H1 (cell line): Measurements from ENCODE around the gene FCF1. TPM values are rescaled to one million over a fixed set of nuclear protein-coding genes. Genes with fewer than 3 reads are reported as not detected.

Source experiments
- CTCF ChIA-PET: fragments of 300-600 bp; sonication (Branson Sonifier 250); formaldehyde crosslinking; loops from one replicate; lab custom pipeline; 2021; ENCODE audit not compliant: partially characterized antibody; lab: Charles Lee
- POLR2A ChIA-PET: fragments of 300-600 bp; sonication (Branson Sonifier 250); formaldehyde crosslinking; loops from one replicate; lab custom pipeline; 2021; ENCODE audit warnings: inconsistent platforms; ENCODE audit not compliant: partially characterized antibody; lab: Charles Lee
- DNase-seq, 2 experiments: peaks; one replicate each; pipeline versions ENCODE4 v3.0.0 to v3.0.0-alpha.2; 2010 to 2022; ENCODE audit warnings: low spot score in 2 of 2, low read depth in 1 of 2, mixed read lengths in 1 of 2
- FAIRE-seq: peaks from 2 replicates; lab custom pipeline; 2011; peaks lifted over from hg19 to GRCh38; lab: Jason Lieb, UNC
- H2AFZ ChIP-seq: 2 replicates; pipeline ENCODE4 v1.8.1; 2012; ENCODE audit warnings: low read length, inconsistent platforms
- H2AK5ac ChIP-seq: 2 replicates; pipeline ENCODE4 v1.6.1; 2013; ENCODE audit warnings: low read depth, low read length
- H2BK120ac ChIP-seq: replicated peaks from 2 replicates; pipeline ENCODE3; 2013; ENCODE audit warnings: low read depth, low read length, inconsistent platforms
- H2BK12ac ChIP-seq: 2 replicates; pipeline ENCODE4 v1.6.1; 2013; ENCODE audit warnings: low read depth, low read length
- H2BK15ac ChIP-seq: 2 replicates; pipeline ENCODE4 v1.6.1; 2013; ENCODE audit warnings: low read length
- H2BK20ac ChIP-seq: 2 replicates; pipeline ENCODE4 v1.6.1; 2013; ENCODE audit warnings: low read length
- H2BK5ac ChIP-seq: 2 replicates; pipeline ENCODE4 v1.6.1; 2013; ENCODE audit warnings: low read depth, low read length
- H3K14ac ChIP-seq: 2 replicates; pipeline ENCODE4 v1.6.1; 2013; ENCODE audit warnings: inconsistent platforms; ENCODE audit not compliant: insufficient read length
- H3K18ac ChIP-seq: 2 replicates; pipeline ENCODE4 v1.6.1; 2013; ENCODE audit warnings: low read length; ENCODE audit errors: extremely low read depth
- H3K23ac ChIP-seq: 2 replicates; pipeline ENCODE4 v1.6.1; 2013; ENCODE audit warnings: inconsistent platforms; ENCODE audit not compliant: insufficient read length
- H3K23me2 ChIP-seq: 2 replicates; pipeline ENCODE4 v1.6.1; 2013; ENCODE audit warnings: low read depth, low read length
- H3K27ac ChIP-seq: 2 replicates; pipeline ENCODE4 v1.6.1; 2011; ENCODE audit warnings: low read depth, low read length, inconsistent platforms
- H3K27me3 ChIP-seq, 4 experiments: replicated peaks in 1 of 4; 1 replicate in 1 of 4; 2 replicates in 3 of 4; pipeline versions ENCODE4 v1.6.1 to v1.8.1; 2011 to 2013; ENCODE audit warnings: low read length in 3 of 4, mild to moderate bottlenecking in 3 of 4, inconsistent platforms in 2 of 4, mixed read lengths in 2 of 4, moderate library complexity in 1 of 4; ENCODE audit not compliant: control insufficient read depth in 3 of 4, insufficient read depth in 3 of 4; ENCODE audit errors: extremely low read depth in 1 of 4
- H3K36me3 ChIP-seq, 4 experiments: 2 replicates each; pipeline versions ENCODE4 v1.6.1 to v1.8.1; 2011 to 2013; ENCODE audit warnings: mild to moderate bottlenecking in 4 of 4, low read length in 3 of 4, moderate library complexity in 2 of 4, control low read depth in 1 of 4, inconsistent platforms in 1 of 4; ENCODE audit not compliant: insufficient read depth in 4 of 4, control insufficient read depth in 2 of 4
- H3K4ac ChIP-seq: replicated peaks from 2 replicates; pipeline ENCODE3; 2013; ENCODE audit warnings: low read length, low read depth, mixed read lengths, inconsistent platforms; ENCODE audit not compliant: insufficient read length
- H3K4me1 ChIP-seq, 4 experiments: replicated peaks in 1 of 4; 1 replicate in 1 of 4; 2 replicates in 3 of 4; pipeline versions ENCODE4 v1.6.1 to v1.8.1; 2011 to 2013; ENCODE audit warnings: low read length in 3 of 4, inconsistent platforms in 2 of 4, mixed read lengths in 1 of 4; ENCODE audit not compliant: insufficient read depth in 4 of 4, control insufficient read depth in 3 of 4
- H3K4me2 ChIP-seq, 2 experiments: 2 replicates each; pipeline versions ENCODE4 v1.6.1 to v1.8.1; 2011 to 2013; ENCODE audit warnings: low read depth in 2 of 2, low read length in 2 of 2, control low read depth in 1 of 2, inconsistent platforms in 1 of 2, mild to moderate bottlenecking in 1 of 2; ENCODE audit not compliant: insufficient read depth in 1 of 2
- H3K4me3 ChIP-seq, 4 experiments: fragments of 200-600, 300-600 bp in 1 of 4; sonication (generic), shearing (Covaris generic), sonication (Bioruptor Twin) in 1 of 4; 2 replicates each; pipeline versions ENCODE4 v1.5.1 to v1.8.1; 2011 to 2016; ENCODE audit warnings: low read length in 4 of 4, low read depth in 3 of 4, control low read depth in 2 of 4, inconsistent platforms in 2 of 4, mild to moderate bottlenecking in 2 of 4, mixed read lengths in 1 of 4, moderate library complexity in 1 of 4; ENCODE audit not compliant: insufficient read depth in 2 of 4; ENCODE audit errors: extremely low read depth in 1 of 4
- H3K56ac ChIP-seq: replicated peaks from 2 replicates; pipeline ENCODE3; 2013; ENCODE audit warnings: low read depth, mild to moderate bottlenecking, mixed read lengths, low read length, inconsistent platforms; ENCODE audit not compliant: insufficient read length
- H3K79me1 ChIP-seq: 2 replicates; pipeline ENCODE4 v1.6.1; 2013; ENCODE audit warnings: low read depth, low read length, control low read depth
- H3K79me2 ChIP-seq, 2 experiments: 2 replicates each; pipeline versions ENCODE4 v1.6.1 to v1.8.1; 2012 to 2013; ENCODE audit warnings: low read length in 2 of 2, mild to moderate bottlenecking in 2 of 2, inconsistent platforms in 1 of 2; ENCODE audit not compliant: insufficient read depth in 2 of 2, control insufficient read depth in 1 of 2
- H3K9ac ChIP-seq, 4 experiments: replicated peaks in 1 of 4; 1 replicate in 1 of 4; 2 replicates in 3 of 4; pipeline versions ENCODE4 v1.6.1 to v1.8.1; 2011 to 2013; ENCODE audit warnings: low read depth in 3 of 4, low read length in 3 of 4, control low read depth in 2 of 4, mild to moderate bottlenecking in 2 of 4, moderate library complexity in 2 of 4, inconsistent platforms in 1 of 4; ENCODE audit errors: extremely low read depth in 1 of 4
- H3K9me3 ChIP-seq, 2 experiments: 2 replicates each; pipeline versions ENCODE4 v1.6.1 to v1.8.1; 2012 to 2013; ENCODE audit warnings: mild to moderate bottlenecking in 2 of 2, moderate library complexity in 2 of 2, control low read depth in 1 of 2, inconsistent platforms in 1 of 2, low read depth in 1 of 2, low read length in 1 of 2, mixed read lengths in 1 of 2; ENCODE audit not compliant: insufficient read depth in 2 of 2
- H4K20me1 ChIP-seq, 2 experiments: replicated peaks in 1 of 2; 2 replicates each; pipeline versions ENCODE3 to v1.8.1; 2011 to 2013; ENCODE audit warnings: inconsistent platforms in 2 of 2, low read length in 2 of 2, mild to moderate bottlenecking in 1 of 2; ENCODE audit not compliant: insufficient read depth in 2 of 2, control insufficient read depth in 1 of 2
- H4K5ac ChIP-seq: 2 replicates; pipeline ENCODE4 v1.6.1; 2013; ENCODE audit warnings: low read length, low read depth, mixed read lengths, inconsistent platforms; ENCODE audit not compliant: insufficient read length
- H4K8ac ChIP-seq: 2 replicates; pipeline ENCODE4 v1.8.0; 2013; ENCODE audit warnings: mild to moderate bottlenecking, moderate library complexity, low read length, inconsistent platforms; ENCODE audit not compliant: insufficient read depth; ENCODE audit errors: extremely low read depth
- H4K91ac ChIP-seq: replicated peaks from 2 replicates; pipeline ENCODE3; 2013; ENCODE audit warnings: low read length, mixed read lengths, inconsistent platforms; ENCODE audit not compliant: insufficient read length
- BRCA1 ChIP-seq: IDR thresholded peaks from 2 replicates; pipeline ENCODE4 v1.6.1; 2012; ENCODE audit warnings: low read depth, low read length, improper control_type of control experiment
- CEBPB ChIP-seq: IDR thresholded peaks from 2 replicates; pipeline ENCODE4 v1.6.1; 2012; ENCODE audit warnings: low read depth, low read length
- GABPA ChIP-seq: IDR thresholded peaks from 2 replicates; pipeline ENCODE4 v1.6.1; 2011; ENCODE audit warnings: mild to moderate bottlenecking, low read length, moderate library complexity, borderline replicate concordance; ENCODE audit not compliant: insufficient read depth
- MAX ChIP-seq: IDR thresholded peaks from 2 replicates; pipeline ENCODE4 v1.6.1; 2012; ENCODE audit warnings: inconsistent platforms
- POLR2AphosphoS5 ChIP-seq: IDR thresholded peaks from 2 replicates; pipeline ENCODE4 v1.6.1; 2011; ENCODE audit warnings: low read depth, low read length
- TBP ChIP-seq: IDR thresholded peaks from 2 replicates; pipeline ENCODE4 v1.6.1; 2011; ENCODE audit warnings: low read depth, low read length, improper control_type of control experiment
- USF2 ChIP-seq: IDR thresholded peaks from 2 replicates; pipeline ENCODE4 v1.6.1; 2011; ENCODE audit warnings: low read length, improper control_type of control experiment
- WGBS, 2 experiments: shearing (Covaris generic) in 1 of 2; methylation state at CpG; one replicate each; pipeline versions ENCODE4 v1.1.6 to v1.1.7; 2013 to 2015; ENCODE audit warnings: low lambda C conversion rate in 2 of 2, mixed read lengths in 2 of 2, inconsistent platforms in 1 of 2, low coverage in 1 of 2, missing lambda C conversion rate in 1 of 2; ENCODE audit not compliant: insufficient replicate concordance in 2 of 2, insufficient coverage in 1 of 2, insufficient read length in 1 of 2; ENCODE audit errors: extremely low coverage in 1 of 2, missing lambda C conversion rate in 1 of 2; 5-methylcytosine and 5-hydroxymethylcytosine counted together
- long read RNA-seq, 2 experiments: library from RNA in 1 of 2; library from capped mRNA in 1 of 2; stranded (forward); transcript quantifications; one replicate each; pipeline ENCODE4 v2.0.0, GENCODE V29; 2021; ENCODE audit warnings: inconsistent platforms in 1 of 2
- polyA minus RNA-seq, 3 experiments: library from RNA; depleted of rRNA, polyadenylated mRNA; stranded (reverse); fragments of >200 nt; gene quantifications; 1 replicate in 2 of 3; 2 replicates in 1 of 3; pipeline ENCODE4 v1.2.3, GENCODE V29; 2011
- polyA plus RNA-seq, 7 experiments: library from polyadenylated mRNA; depleted of rRNA in 3 of 7; stranded (reverse) in 5 of 7; unstranded in 2 of 7; fragments of >200 nt in 5 of 7; fragments of 200-250 nt in 2 of 7; gene quantifications; 1 replicate in 5 of 7; 2 replicates in 1 of 7; 4 replicates in 1 of 7; pipeline versions ENCODE4 v1.2.1 to v1.2.3, GENCODE V29; 2011 to 2013; ENCODE audit warnings: missing spikeins in 2 of 7, mixed read lengths in 2 of 7
- total RNA-seq: library from RNA; stranded (reverse); fragmentation: NEBNext Ultra II Directional; extraction: Animal tissue kit (Norgen Biotek cat#: 25700); gene quantifications from 2 replicates; pipeline ENCODE4 v1.2.1, GENCODE V29; 2021

FCF1 gene
- 81.1 and 84.3 TPM in 2 replicates for total RNA-seq
- polyA plus RNA-seq (2011; rRNA removed) = 22.1 and 48.1 TPM in 2 replicates
- 58.2 TPM for polyA plus RNA-seq (2011; cell fraction: cytosol; rRNA removed)
- polyA plus RNA-seq (2011; cell fraction: nucleus; rRNA removed) = 9.6 TPM
- polyA plus RNA-seq (2012, experiment 1 of 2) = 48.4 to 89.2 TPM (median 59.8 TPM) in 4 replicates
- polyA plus RNA-seq (2012, experiment 2 of 2) = 9.7 TPM
- polyA plus RNA-seq (2013, experiment 1 of 2) = 64.6 TPM
- 62.4 TPM for polyA plus RNA-seq (2013, experiment 2 of 2)
- 56.8 and 81.9 TPM in 2 replicates for polyA minus RNA-seq (2011; rRNA and poly(A)+ RNA removed)
- polyA minus RNA-seq (2011; cell fraction: cytosol; rRNA and poly(A)+ RNA removed) = 24.1 TPM
- polyA minus RNA-seq (2011; cell fraction: nucleus; rRNA and poly(A)+ RNA removed) = 20.9 TPM
- long read RNA-seq, experiment 1, partial matches to known transcripts = 1 of 24 reads
- long read RNA-seq, experiment 1, other reads (novel, unspliced or antisense) = 23 of 24 reads
- long read RNA-seq, experiment 2, partial matches to known transcripts = 9 of 32 reads
- long read RNA-seq, experiment 2, other reads (novel, unspliced or antisense) = 22 of 32 reads

GRCh38 chr14:74712499-74713394 lies at the start of gene FCF1, which contains the start of gene AREL1:
Gene FCF1, plus strand, starts transcription at chr14:74713144. Its CDS starts 54 bp downstream, at chr14:74713198.
Gene AREL1, minus strand, starts transcription at chr14:74713080. Its CDS starts 27,465 bp downstream, at chr14:74685615.
- peak within 1 kb of the TSS; percentile 82 for H3K4me2 ChIP-seq
- no peak within 1 kb of the TSS for H2BK20ac ChIP-seq
- peaks cover 13 to 67% of the 10 kb centered on the region in 2 experiments for H3K79me2 ChIP-seq
- H3K9ac ChIP-seq = peak within 1 kb of the TSS; percentile 69 to 90 (median 82)
- no peak within 1 kb of the TSS for H3K23ac ChIP-seq
- peak within 1 kb of the TSS; percentile 74 for H2AFZ ChIP-seq
- 0 out of 2 replicates have a peak within 1 kb of the TSS, but pooled peaks have one; percentile 18 for H2BK5ac ChIP-seq
- peaks cover 0 to 18% (median 4%) of the 10 kb centered on the region in 4 experiments; a peak in 5 of 8 replicates for H3K36me3 ChIP-seq
- peaks cover 3% of the 10 kb centered on the region; the same call in 1 of the 2 replicates for H3K79me1 ChIP-seq
- no peaks in the 10 kb centered on the region for H4K20me1 ChIP-seq
- peak within 1 kb of the TSS; percentile 90; the same call in 1 of the 2 replicates for H4K8ac ChIP-seq
- H3K4me1 ChIP-seq = no peaks in the 10 kb centered on the region
- no peak within 1 kb of the TSS for H4K91ac ChIP-seq
- no peak within 1 kb of the TSS for H2AK5ac ChIP-seq
- peak within 1 kb of the TSS; percentile 85 to 98 (median 91) for H3K4me3 ChIP-seq
- no peak within 1 kb of the TSS for H3K4ac ChIP-seq
- peak; percentile 95 for FAIRE-seq
- ChIA-PET CTCF (interaction anchor here (1.0 kb wide), 1 partner anchor 150 kb away, joined by 3 read pairs; no protein-coding TSS in a partner anchor), POLR2A (interaction anchor here (1.2 kb wide), 1 partner anchor 51 kb away, joined by 3 read pairs; the partner anchor contains the start of gene YLPM1)
- no peak within 1 kb of the TSS for H2BK15ac ChIP-seq
- H3K27ac ChIP-seq = peak within 1 kb of the TSS; percentile 69
- H3K23me2 ChIP-seq = peaks cover 6% of the 10 kb centered on the region
- no peak within 1 kb of the TSS for H2BK120ac ChIP-seq
- no peak within 1 kb of the TSS for H3K56ac ChIP-seq
- H4K5ac ChIP-seq = peak within 1 kb of the TSS; percentile 20
- H3K27me3 ChIP-seq = no peaks in the 10 kb centered on the region
- H3K9me3 ChIP-seq = no peaks in the 10 kb centered on the region
- 2% methylated on average over 30 of the region's 31 CpGs; no CpG with 5 or more reads in 1 of the 2 experiments for WGBS, 2 experiments
- no peak within 1 kb of the TSS for H3K18ac ChIP-seq
- H3K14ac ChIP-seq = no peak within 1 kb of the TSS
- H2BK12ac ChIP-seq = no peak within 1 kb of the TSS
- peak; percentile 29 to 86 for DNase-seq
- TF ChIP-seq POLR2AphosphoS5 = peak; percentile 92
- TF ChIP-seq TBP = peak; percentile 81
- peak; percentile 3; the same call in 1 of the 2 replicates for TF ChIP-seq BRCA1
- peak; percentile 65; the same call in 1 of the 2 replicates for TF ChIP-seq CEBPB
- TF ChIP-seq USF2 = no peak
- peak; percentile 98 for TF ChIP-seq GABPA
- TF ChIP-seq MAX = peak; percentile 29; the same call in 1 of the 2 replicates
